Measurements from ENCODE around the gene PLCB3. TPM values are rescaled to one million over a fixed set of nuclear protein-coding genes. Genes with fewer than 3 reads are reported as not detected.
"Not testable (repeated sequence)": the region's sequence is repeated elsewhere in the genome, so short reads cannot be mapped to it uniquely, and the experiment has no call there.

The PLCB3 gene
- polyA plus RNA-seq, 10 donors: 9.4 to 16.1 (median 11.0) TPM

- DNase-seq: no peak
These were observed 52.0 kb downstream of the PLCB3 start for GRCh38 chr11:64303109-64304031.

- no peak for DNase-seq
These were observed 52.6 kb downstream of the PLCB3 start for GRCh38 chr11:64304032-64304315.

- DNase-seq: peak; percentile 81 to 92 (median 88)
These were observed 53.2 kb downstream of the PLCB3 start for GRCh38 chr11:64304316-64305072.

GRCh38 chr11:64305075-64305690 is 53.9 kb downstream of the PLCB3 start, which contains the start of gene ESRRA:
TSS of gene ESRRA (plus strand) at chr11:64305524. CDS start at chr11:64307180, 1,656 bp downstream.
- peak; percentile 98 to 99 (median 99) for DNase-seq

GRCh38 chr11:64305691-64306562 is 54.6 kb downstream of the PLCB3 start:
- peak; percentile 20 to 68 (median 32) for DNase-seq

GRCh38 chr11:64306563-64306875 is 55.2 kb downstream of the PLCB3 start:
- DNase-seq: no peak

- no peak for DNase-seq
These were observed 55.7 kb downstream of the PLCB3 start for GRCh38 chr11:64306876-64307622.

GRCh38 chr11:64307795-64308194 is 56.5 kb downstream of the PLCB3 start:
- not testable (repeated sequence) for DNase-seq

- DNase-seq: no peak
These were observed 61.6 kb downstream of the PLCB3 start for GRCh38 chr11:64312947-64313346.

- DNase-seq: peak; percentile 19 to 75 (median 47)
These were observed 62.3 kb downstream of the PLCB3 start for GRCh38 chr11:64313491-64314145.

GRCh38 chr11:64314146-64314804 is 62.9 kb downstream of the PLCB3 start:
- no peak for DNase-seq

- DNase-seq: no peak
These were observed 63.7 kb downstream of the PLCB3 start for GRCh38 chr11:64314805-64315561.

GRCh38 chr11:64315667-64316526 is 64.6 kb downstream of the PLCB3 start:
- DNase-seq: not testable (repeated sequence)

- no peak for DNase-seq
These were observed 65.5 kb downstream of the PLCB3 start for GRCh38 chr11:64316672-64317324.

- DNase-seq: peak; percentile 96 to 98 (median 97)
These were observed 66.1 kb downstream of the PLCB3 start, which contains the start of gene TRMT112 for GRCh38 chr11:64317325-64317960. TSS of gene TRMT112 (minus strand) at chr11:64317559. CDS start at chr11:64317526, 33 bp downstream.

- DNase-seq: peak; percentile 97 to 99 (median 98)
These were observed 66.8 kb downstream of the PLCB3 start, which contains the start of gene PRDX5 for GRCh38 chr11:64317961-64318765. TSS of gene PRDX5 (plus strand) at chr11:64318121. CDS start at chr11:64318216, 95 bp downstream.
